ENCODE measurements around the gene SLC8A2.

The SLC8A2 gene

DNA sequence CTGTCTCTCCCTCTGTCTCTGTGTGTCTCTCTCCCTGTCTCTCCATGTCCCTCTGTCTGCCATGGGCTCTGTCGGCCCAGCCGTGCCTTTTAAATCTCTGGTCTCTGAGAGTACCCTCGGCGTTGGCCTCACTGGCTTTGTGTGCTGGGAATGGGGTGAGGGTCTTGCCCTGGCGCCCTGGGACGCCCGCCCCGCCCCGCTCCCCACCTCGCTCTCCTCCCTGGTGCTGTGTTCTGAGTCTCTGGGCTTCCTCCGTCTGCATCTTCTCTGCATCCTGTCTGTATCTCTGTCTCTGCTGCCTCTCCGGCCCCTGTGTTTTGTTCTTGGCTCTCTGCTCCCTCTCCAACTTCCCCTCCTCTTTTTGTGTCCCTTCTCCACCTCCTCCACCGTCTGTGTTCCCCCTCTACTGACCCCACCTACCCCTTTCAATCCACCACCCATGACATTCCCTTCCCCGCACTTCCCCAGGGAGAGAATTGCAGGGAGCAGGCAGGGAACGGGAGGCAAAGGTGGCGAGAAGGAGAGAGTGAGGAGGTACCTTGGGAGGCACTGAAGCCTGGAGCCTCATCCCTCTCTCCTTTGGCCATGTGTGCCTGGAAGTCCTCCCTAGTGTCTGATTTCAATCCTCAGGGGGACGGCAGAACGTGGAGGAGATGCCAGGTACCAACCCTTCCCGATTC, 48.4 kb downstream of the SLC8A2 start:
- no CpG with 5 or more reads among the region's 19 CpGs for WGBS (ENCODE audit: extremely low coverage, insufficient coverage, low lambda C conversion rate)
- Histone ChIP-seq H3K4me1 (ENCODE audit: control insufficient read depth, low read depth, low read length) (peaks cover 8% of the 10 kb centered on the region), H4K5ac (ENCODE audit: low read length) (no peak overlapping the region), H3K4me2 (ENCODE audit: low read length) (no peak overlapping the region), H2BK120ac (ENCODE audit: low read depth, low read length) (no peak overlapping the region), H3K79me2 (ENCODE audit: control insufficient read depth, insufficient read depth, low read length) (peaks cover under 1% of the 10 kb centered on the region), H2BK15ac (replicated peaks; ENCODE audit: low read depth) (no peak overlapping the region), H3K79me1 (ENCODE audit: low read length) (no peaks in the 10 kb centered on the region), H3K36me3 (ENCODE audit: control insufficient read depth, insufficient read depth, low read length) (no peaks in the 10 kb centered on the region), H4K8ac (ENCODE audit: low read depth, low read length) (no peak overlapping the region), H3K18ac (ENCODE audit: low read length) (no peak overlapping the region), H3K9ac (ENCODE audit: low read length) (peak overlapping the region; percentile 48), H3K56ac (ENCODE audit: low read length) (peak overlapping the region; percentile 65), H3K27ac (ENCODE audit: low read depth, low read length) (no peak overlapping the region), H3K23ac (ENCODE audit: low read length) (no peak overlapping the region), H3K4ac (ENCODE audit: low read depth, low read length) (no peak overlapping the region), H2BK5ac (ENCODE audit: low read length) (no peak overlapping the region), H2AK5ac (ENCODE audit: low read length) (peak overlapping the region; percentile 54), H3K4me3 (ENCODE audit: low read length) (no peak overlapping the region), H3K27me3 (ENCODE audit: insufficient read depth, low read length, poor library complexity) (no peaks in the 10 kb centered on the region)
- no peak for DNase-seq

DNA sequence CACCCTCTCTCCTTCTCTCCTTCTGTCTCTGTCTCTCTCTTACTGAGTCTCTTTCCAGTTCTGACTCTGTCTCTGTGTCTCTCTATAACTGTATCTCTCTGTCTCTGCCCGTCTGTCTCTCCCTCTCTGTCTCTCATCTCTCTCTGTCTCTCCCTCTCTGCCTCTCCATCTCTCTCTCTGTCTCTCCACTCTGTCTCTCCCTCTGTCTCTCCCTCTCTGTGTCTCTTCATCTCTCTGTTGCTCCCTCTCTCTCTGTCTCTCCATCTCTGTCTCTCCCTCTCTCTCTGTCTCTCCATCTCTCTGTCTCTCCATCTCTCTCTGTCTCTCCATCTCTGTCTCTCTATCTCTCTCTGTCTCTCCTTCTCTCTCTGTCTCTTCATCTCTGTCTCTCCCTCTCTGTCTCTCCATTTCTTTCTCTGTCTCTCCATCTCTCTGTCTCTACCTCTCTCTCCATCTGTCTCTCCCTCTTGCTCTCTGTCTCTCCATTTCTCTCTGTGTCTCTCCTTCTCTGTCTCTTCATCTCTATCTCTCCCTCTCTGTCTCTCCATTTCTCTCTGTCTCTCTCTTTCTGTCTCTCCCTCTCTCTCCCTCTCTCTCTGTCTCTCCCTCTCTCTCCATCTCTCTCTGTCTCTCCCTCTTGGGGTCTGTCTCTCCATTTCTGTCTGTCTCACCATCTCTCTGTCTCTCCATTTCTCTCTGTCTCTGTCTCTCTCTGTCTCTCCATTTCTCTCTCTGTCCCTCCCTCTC, 49.1 kb downstream of the SLC8A2 start:
- no peak overlapping the region for H2BK15ac ChIP-seq (replicated peaks; ENCODE audit: low read depth)
- no peak overlapping the region for H3K4me3 ChIP-seq (ENCODE audit: low read length)
- H4K8ac ChIP-seq (ENCODE audit: low read depth, low read length) = no peak overlapping the region
- DNase-seq = no peak
- H3K23ac ChIP-seq (ENCODE audit: low read length) = no peak overlapping the region
- no peak overlapping the region for H2BK120ac ChIP-seq (ENCODE audit: low read depth, low read length)
- H3K4me1 ChIP-seq (ENCODE audit: control insufficient read depth, low read depth, low read length) = peaks cover 11% of the 10 kb centered on the region
- H3K36me3 ChIP-seq (ENCODE audit: control insufficient read depth, insufficient read depth, low read length) = no peaks in the 10 kb centered on the region
- WGBS (ENCODE audit: extremely low coverage, insufficient coverage, low lambda C conversion rate) = no CpG with 5 or more reads among the region's 1 CpG
- H3K4ac ChIP-seq (ENCODE audit: low read depth, low read length) = no peak overlapping the region
- H3K79me2 ChIP-seq (ENCODE audit: control insufficient read depth, insufficient read depth, low read length) = peaks cover 3% of the 10 kb centered on the region
- peak overlapping the region; percentile 23 for H3K4me2 ChIP-seq (ENCODE audit: low read length)
- H3K27me3 ChIP-seq (ENCODE audit: insufficient read depth, low read length, poor library complexity) = no peaks in the 10 kb centered on the region
- H2AK5ac ChIP-seq (ENCODE audit: low read length) = peak overlapping the region; percentile 33
- H4K5ac ChIP-seq (ENCODE audit: low read length) = no peak overlapping the region
- peak overlapping the region; percentile 76 for H3K56ac ChIP-seq (ENCODE audit: low read length)
- H2BK5ac ChIP-seq (ENCODE audit: low read length) = no peak overlapping the region
- H3K18ac ChIP-seq (ENCODE audit: low read length) = peak overlapping the region; percentile 3
- H3K79me1 ChIP-seq (ENCODE audit: low read length) = peaks cover 2% of the 10 kb centered on the region
- H3K9ac ChIP-seq (ENCODE audit: low read length) = peak overlapping the region; percentile 55
- no peak overlapping the region for H3K27ac ChIP-seq (ENCODE audit: low read depth, low read length)

DNA sequence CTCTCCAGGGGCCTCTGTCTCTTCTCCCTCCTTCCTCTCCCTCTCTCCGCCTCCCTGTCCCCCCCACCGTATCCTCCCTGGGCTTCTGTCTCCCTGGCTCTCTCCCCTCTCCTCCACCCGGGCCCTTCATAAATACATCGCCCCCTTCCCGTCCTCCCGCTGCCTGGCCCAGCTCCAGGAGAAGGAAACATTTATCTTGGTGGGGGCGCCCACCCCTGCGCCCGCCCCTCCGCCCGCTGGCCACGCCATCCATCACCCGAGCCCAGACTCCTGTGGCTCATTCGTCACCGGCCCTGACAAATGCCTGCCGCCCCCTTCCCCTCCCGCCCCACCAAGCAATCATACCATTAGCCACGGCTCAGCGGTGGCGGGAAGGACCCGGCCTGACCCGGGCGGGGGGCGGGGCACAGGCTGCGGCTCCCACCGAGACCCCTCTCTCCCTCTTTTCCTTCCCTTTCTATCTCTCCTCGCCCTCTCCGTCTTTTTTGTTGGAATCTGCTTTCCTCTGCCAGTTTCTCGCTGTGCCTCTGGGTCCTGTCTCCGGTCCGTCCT, 49.8 kb downstream of the SLC8A2 start:
- no peak overlapping the region for H3K4me3 ChIP-seq (ENCODE audit: low read length)
- no peaks in the 10 kb centered on the region for H3K36me3 ChIP-seq (ENCODE audit: control insufficient read depth, insufficient read depth, low read length)
- no peak overlapping the region for H2BK120ac ChIP-seq (ENCODE audit: low read depth, low read length)
- no peak overlapping the region for H2BK15ac ChIP-seq (replicated peaks; ENCODE audit: low read depth)
- no peak overlapping the region for H3K4ac ChIP-seq (ENCODE audit: low read depth, low read length)
- no peak overlapping the region for H3K23ac ChIP-seq (ENCODE audit: low read length)
- H2BK5ac ChIP-seq (ENCODE audit: low read length) = no peak overlapping the region
- H3K79me2 ChIP-seq (ENCODE audit: control insufficient read depth, insufficient read depth, low read length) = peaks cover 4% of the 10 kb centered on the region
- peak overlapping the region; percentile 76 for H3K56ac ChIP-seq (ENCODE audit: low read length)
- peak overlapping the region; percentile 23 for H3K4me2 ChIP-seq (ENCODE audit: low read length)
- WGBS (ENCODE audit: extremely low coverage, insufficient coverage, low lambda C conversion rate) = no CpG with 5 or more reads among the region's 31 CpGs
- H3K4me1 ChIP-seq (ENCODE audit: control insufficient read depth, low read depth, low read length) = peaks cover 11% of the 10 kb centered on the region
- no peak overlapping the region for H4K5ac ChIP-seq (ENCODE audit: low read length)
- peak overlapping the region; percentile 55 for H3K9ac ChIP-seq (ENCODE audit: low read length)
- peak overlapping the region; percentile 34 for H3K18ac ChIP-seq (ENCODE audit: low read length)
- no peak overlapping the region for H4K8ac ChIP-seq (ENCODE audit: low read depth, low read length)
- H3K79me1 ChIP-seq (ENCODE audit: low read length) = peaks cover 3% of the 10 kb centered on the region
- H2AK5ac ChIP-seq (ENCODE audit: low read length) = no peak overlapping the region
- DNase-seq = peak; percentile 78
- no peaks in the 10 kb centered on the region for H3K27me3 ChIP-seq (ENCODE audit: insufficient read depth, low read length, poor library complexity)
- no peak overlapping the region for H3K27ac ChIP-seq (ENCODE audit: low read depth, low read length)

DNA sequence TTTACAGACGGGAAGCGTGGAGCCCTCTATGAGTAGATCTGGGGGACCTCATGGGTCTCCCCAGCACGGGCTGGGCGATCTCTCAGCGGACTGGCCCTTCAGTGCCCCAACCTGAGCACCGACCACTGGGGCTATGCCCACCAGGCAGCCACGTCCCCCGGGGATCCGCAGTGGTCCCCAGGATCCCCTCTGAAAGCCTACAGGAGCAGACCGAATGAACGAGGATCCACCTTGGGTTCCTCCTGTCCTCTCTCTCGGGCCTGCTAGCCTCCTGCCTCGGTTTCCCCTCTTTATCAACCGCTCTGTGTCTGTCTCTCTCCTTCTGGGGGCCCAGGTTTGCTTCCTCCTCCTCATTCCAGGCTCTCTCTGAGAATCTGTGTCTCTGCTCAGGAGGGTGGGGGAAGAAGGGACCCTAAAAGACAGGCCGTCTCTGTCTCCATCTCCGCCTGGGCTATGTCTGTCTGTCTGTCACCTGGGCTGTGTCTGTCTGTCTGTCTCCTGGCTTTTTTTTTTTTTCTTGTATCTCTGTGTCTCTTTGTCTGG, 50.4 kb downstream of the SLC8A2 start:
- peak overlapping the region; percentile 79 for H2AK5ac ChIP-seq (ENCODE audit: low read length)
- H3K79me1 ChIP-seq (ENCODE audit: low read length) = peaks cover 3% of the 10 kb centered on the region
- no peak for DNase-seq
- peaks cover 4% of the 10 kb centered on the region for H3K79me2 ChIP-seq (ENCODE audit: control insufficient read depth, insufficient read depth, low read length)
- no peak overlapping the region for H3K4ac ChIP-seq (ENCODE audit: low read depth, low read length)
- H3K23ac ChIP-seq (ENCODE audit: low read length) = no peak overlapping the region
- H4K8ac ChIP-seq (ENCODE audit: low read depth, low read length) = no peak overlapping the region
- H3K36me3 ChIP-seq (ENCODE audit: control insufficient read depth, insufficient read depth, low read length) = no peaks in the 10 kb centered on the region
- peak overlapping the region; percentile 41 for H3K4me2 ChIP-seq (ENCODE audit: low read length)
- H3K4me3 ChIP-seq (ENCODE audit: low read length) = no peak overlapping the region
- H3K9ac ChIP-seq (ENCODE audit: low read length) = peak overlapping the region; percentile 46
- H3K4me1 ChIP-seq (ENCODE audit: control insufficient read depth, low read depth, low read length) = peaks cover 11% of the 10 kb centered on the region
- H3K18ac ChIP-seq (ENCODE audit: low read length) = peak overlapping the region; percentile 34
- H4K5ac ChIP-seq (ENCODE audit: low read length) = no peak overlapping the region
- peak overlapping the region; percentile 69 for H3K56ac ChIP-seq (ENCODE audit: low read length)
- H2BK15ac ChIP-seq (replicated peaks; ENCODE audit: low read depth) = peak overlapping the region; percentile 37
- H3K27me3 ChIP-seq (ENCODE audit: insufficient read depth, low read length, poor library complexity) = no peaks in the 10 kb centered on the region
- peak overlapping the region; percentile 6 for H2BK120ac ChIP-seq (ENCODE audit: low read depth, low read length)
- peak overlapping the region; percentile 77 for H3K27ac ChIP-seq (ENCODE audit: low read depth, low read length)
- no CpG with 5 or more reads among the region's 16 CpGs for WGBS (ENCODE audit: extremely low coverage, insufficient coverage, low lambda C conversion rate)
- H2BK5ac ChIP-seq (ENCODE audit: low read length) = no peak overlapping the region

DNA sequence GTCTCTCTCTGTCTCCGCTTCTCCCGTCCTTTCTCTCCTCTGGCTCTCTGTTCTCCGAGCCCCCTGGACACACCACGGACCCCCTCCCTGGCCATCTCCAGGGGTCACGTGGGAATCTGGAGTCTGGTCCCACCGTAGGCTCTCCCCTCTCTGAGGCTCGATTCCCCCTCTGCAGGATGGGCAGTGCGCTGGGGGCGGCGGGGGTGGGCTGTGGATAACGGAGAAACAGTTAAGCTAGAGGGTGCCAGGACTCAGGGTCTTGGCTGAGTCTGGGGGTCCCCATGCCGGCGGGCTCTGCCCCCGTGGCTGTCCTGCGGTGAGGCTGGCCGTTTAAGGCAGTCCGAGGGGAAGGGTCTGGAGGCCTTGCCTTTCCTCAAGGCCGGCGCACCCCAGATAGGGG, 51.9 kb downstream of the SLC8A2 start:
- no peak for DNase-seq
- Histone ChIP-seq H3K27me3 (ENCODE audit: insufficient read depth, low read length, poor library complexity) (no peaks in the 10 kb centered on the region), H3K27ac (ENCODE audit: low read depth, low read length) (peak overlapping the region; percentile 51), H3K79me2 (ENCODE audit: control insufficient read depth, insufficient read depth, low read length) (peaks cover 4% of the 10 kb centered on the region), H2BK5ac (ENCODE audit: low read length) (no peak overlapping the region), H3K4me1 (ENCODE audit: control insufficient read depth, low read depth, low read length) (peaks cover 11% of the 10 kb centered on the region), H3K4me2 (ENCODE audit: low read length) (peak overlapping the region; percentile 95), H4K8ac (ENCODE audit: low read depth, low read length) (peak overlapping the region; percentile 2), H3K9ac (ENCODE audit: low read length) (peak overlapping the region; percentile 69), H3K4me3 (ENCODE audit: low read length) (no peak overlapping the region), H3K18ac (ENCODE audit: low read length) (peak overlapping the region; percentile 71), H3K36me3 (ENCODE audit: control insufficient read depth, insufficient read depth, low read length) (peaks cover 3% of the 10 kb centered on the region), H2BK120ac (ENCODE audit: low read depth, low read length) (no peak overlapping the region), H3K79me1 (ENCODE audit: low read length) (peaks cover 5% of the 10 kb centered on the region), H2AK5ac (ENCODE audit: low read length) (no peak overlapping the region), H3K56ac (ENCODE audit: low read length) (peak overlapping the region; percentile 76), H3K4ac (ENCODE audit: low read depth, low read length) (peak overlapping the region; percentile 25), H2BK15ac (replicated peaks; ENCODE audit: low read depth) (no peak overlapping the region), H4K5ac (ENCODE audit: low read length) (no peak overlapping the region), H3K23ac (ENCODE audit: low read length) (peak overlapping the region; percentile 60)
- WGBS (ENCODE audit: extremely low coverage, insufficient coverage, low lambda C conversion rate) = no CpG with 5 or more reads among the region's 19 CpGs
